Measurements from ENCODE around the gene SEPTIN8. TPM values are rescaled to one million over a fixed set of nuclear protein-coding genes. Genes with fewer than 3 reads are reported as not detected.

The SEPTIN8 gene
- total RNA-seq, 1 donor from 2014 or later: 62.7 TPM

DNA sequence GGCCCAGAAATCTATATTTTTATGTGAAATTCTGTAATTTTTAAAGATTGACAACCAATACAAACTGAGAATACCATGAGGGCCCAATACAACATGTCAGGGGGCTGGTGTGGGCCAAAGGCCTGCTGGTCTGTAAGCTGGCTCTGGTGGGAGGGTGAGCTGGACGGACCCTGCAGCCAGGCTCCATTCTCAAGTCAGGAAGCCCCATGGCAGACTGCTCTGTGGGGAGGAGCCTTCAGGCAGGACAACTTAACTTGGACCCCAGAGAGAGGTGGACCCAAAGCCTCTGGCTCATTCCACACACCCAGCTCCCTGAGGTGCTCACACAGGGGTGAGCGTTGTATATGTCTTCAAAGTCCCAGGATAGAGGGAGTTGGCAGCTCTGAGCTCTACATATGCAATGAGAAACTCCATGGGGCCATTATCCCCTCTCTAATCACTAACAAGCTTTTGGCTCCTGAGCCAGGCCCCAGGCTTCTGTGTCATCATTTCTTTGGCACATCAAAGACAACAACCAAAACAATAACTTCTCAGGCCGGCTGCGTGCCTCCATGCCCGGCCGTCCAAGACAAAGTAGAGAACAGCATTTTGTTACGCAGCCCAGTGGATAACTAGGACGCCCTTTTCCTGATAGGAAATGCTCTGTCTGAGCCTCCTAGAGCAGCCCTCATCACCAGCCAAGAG is 6.4 kb downstream of the SEPTIN8 start:
- Mint-ChIP-seq H3K36me3 (peaks cover 5% of the 10 kb centered on the region), H3K9me3 (no peaks in the 10 kb centered on the region), H3K4me3 (no peak overlapping the region), H3K4me1 (ENCODE audit: unreplicated experiment) (peaks cover 22% of the 10 kb centered on the region), H3K27me3 (no peaks in the 10 kb centered on the region), H3K27ac (no peak overlapping the region)
- DNase-seq (ENCODE audit: extremely low spot score, unreplicated experiment): no peak
- TF ChIP-seq, protein P1, sequence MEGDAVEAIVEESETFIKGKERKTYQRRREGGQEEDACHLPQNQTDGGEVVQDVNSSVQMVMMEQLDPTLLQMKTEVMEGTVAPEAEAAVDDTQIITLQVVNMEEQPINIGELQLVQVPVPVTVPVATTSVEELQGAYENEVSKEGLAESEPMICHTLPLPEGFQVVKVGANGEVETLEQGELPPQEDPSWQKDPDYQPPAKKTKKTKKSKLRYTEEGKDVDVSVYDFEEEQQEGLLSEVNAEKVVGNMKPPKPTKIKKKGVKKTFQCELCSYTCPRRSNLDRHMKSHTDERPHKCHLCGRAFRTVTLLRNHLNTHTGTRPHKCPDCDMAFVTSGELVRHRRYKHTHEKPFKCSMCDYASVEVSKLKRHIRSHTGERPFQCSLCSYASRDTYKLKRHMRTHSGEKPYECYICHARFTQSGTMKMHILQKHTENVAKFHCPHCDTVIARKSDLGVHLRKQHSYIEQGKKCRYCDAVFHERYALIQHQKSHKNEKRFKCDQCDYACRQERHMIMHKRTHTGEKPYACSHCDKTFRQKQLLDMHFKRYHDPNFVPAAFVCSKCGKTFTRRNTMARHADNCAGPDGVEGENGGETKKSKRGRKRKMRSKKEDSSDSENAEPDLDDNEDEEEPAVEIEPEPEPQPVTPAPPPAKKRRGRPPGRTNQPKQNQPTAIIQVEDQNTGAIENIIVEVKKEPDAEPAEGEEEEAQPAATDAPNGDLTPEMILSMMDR (conservative IDR thresholded peaks at IDR 0.05): no peak

DNA sequence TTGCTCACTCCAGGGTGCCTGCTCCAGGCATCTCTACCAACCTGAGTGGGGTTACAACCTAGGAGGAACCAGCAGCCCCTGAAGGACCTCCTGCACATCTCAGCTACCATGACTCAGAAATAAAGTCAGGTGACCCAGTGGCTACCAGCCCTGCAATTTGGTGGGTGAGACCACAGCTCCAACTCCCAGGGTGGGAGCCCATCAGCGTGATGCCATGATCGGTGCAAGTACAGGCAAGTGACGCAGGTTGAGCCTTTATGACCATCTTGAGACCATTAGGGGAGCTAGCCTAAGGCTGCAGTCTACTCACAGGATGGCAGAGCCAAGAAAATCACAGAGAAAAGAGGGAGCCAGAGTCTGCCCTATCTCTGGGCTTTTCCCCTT is 8.6 kb downstream of the SEPTIN8 start:
- peaks cover 13% of the 10 kb centered on the region for H3K4me1 Mint-ChIP-seq (ENCODE audit: unreplicated experiment)
- TF ChIP-seq, protein P1 (conservative IDR thresholded peaks at IDR 0.05): no peak
- H3K4me3 Mint-ChIP-seq: no peak overlapping the region
- peaks cover 7% of the 10 kb centered on the region for H3K36me3 Mint-ChIP-seq
- H3K27me3 Mint-ChIP-seq: no peaks in the 10 kb centered on the region
- no peaks in the 10 kb centered on the region for H3K9me3 Mint-ChIP-seq
- no peak overlapping the region for H3K27ac Mint-ChIP-seq
- DNase-seq (ENCODE audit: extremely low spot score, unreplicated experiment): no peak

DNA sequence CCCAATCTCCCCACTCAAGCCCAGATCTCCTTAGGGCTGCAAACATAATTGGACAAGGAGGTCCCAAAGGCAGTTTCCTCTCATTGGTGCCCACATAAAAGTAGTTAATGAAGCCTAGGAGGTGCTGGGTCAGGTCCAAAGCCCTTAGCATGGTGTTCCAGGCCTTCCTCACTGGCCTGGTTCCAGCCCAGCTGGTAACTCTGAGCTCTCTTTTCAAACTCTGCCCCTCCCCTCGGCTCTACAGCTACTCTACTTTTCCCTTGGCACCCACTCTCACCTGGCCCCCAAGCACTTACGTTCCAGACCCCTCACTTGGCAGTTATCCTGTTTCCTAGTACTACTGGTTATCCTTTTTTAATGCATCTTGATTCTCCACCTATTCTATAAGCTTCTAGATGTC is 9.9 kb downstream of the SEPTIN8 start:
- TF ChIP-seq, protein P1 (conservative IDR thresholded peaks at IDR 0.05): no peak
- Mint-ChIP-seq H3K9me3 (no peaks in the 10 kb centered on the region), H3K27ac (no peak overlapping the region), H3K27me3 (no peaks in the 10 kb centered on the region), H3K36me3 (peaks cover 15% of the 10 kb centered on the region), H3K4me1 (ENCODE audit: unreplicated experiment) (peaks cover 8% of the 10 kb centered on the region), H3K4me3 (no peak overlapping the region)
- DNase-seq (ENCODE audit: extremely low spot score, unreplicated experiment): no peak

DNA sequence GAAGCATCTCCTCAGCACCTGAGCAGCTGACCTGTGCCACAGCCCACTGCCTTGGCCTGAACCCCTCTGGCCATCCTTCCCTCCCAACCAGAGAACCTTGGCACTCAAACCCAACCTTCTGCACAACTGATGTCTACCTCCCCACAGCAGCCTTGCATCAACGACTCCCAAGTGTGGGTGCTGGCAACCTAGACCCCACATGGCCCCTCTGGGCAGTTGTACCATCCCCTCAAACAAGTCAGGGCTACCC is 10.3 kb downstream of the SEPTIN8 start:
- peaks cover 15% of the 10 kb centered on the region for H3K36me3 Mint-ChIP-seq
- no peaks in the 10 kb centered on the region for H3K27me3 Mint-ChIP-seq
- peaks cover 6% of the 10 kb centered on the region for H3K4me1 Mint-ChIP-seq (ENCODE audit: unreplicated experiment)
- H3K4me3 Mint-ChIP-seq: no peak overlapping the region
- no peak overlapping the region for H3K27ac Mint-ChIP-seq
- no peaks in the 10 kb centered on the region for H3K9me3 Mint-ChIP-seq
- DNase-seq (ENCODE audit: extremely low spot score, unreplicated experiment): no peak
- TF ChIP-seq, protein P1 (conservative IDR thresholded peaks at IDR 0.05): no peak

DNA sequence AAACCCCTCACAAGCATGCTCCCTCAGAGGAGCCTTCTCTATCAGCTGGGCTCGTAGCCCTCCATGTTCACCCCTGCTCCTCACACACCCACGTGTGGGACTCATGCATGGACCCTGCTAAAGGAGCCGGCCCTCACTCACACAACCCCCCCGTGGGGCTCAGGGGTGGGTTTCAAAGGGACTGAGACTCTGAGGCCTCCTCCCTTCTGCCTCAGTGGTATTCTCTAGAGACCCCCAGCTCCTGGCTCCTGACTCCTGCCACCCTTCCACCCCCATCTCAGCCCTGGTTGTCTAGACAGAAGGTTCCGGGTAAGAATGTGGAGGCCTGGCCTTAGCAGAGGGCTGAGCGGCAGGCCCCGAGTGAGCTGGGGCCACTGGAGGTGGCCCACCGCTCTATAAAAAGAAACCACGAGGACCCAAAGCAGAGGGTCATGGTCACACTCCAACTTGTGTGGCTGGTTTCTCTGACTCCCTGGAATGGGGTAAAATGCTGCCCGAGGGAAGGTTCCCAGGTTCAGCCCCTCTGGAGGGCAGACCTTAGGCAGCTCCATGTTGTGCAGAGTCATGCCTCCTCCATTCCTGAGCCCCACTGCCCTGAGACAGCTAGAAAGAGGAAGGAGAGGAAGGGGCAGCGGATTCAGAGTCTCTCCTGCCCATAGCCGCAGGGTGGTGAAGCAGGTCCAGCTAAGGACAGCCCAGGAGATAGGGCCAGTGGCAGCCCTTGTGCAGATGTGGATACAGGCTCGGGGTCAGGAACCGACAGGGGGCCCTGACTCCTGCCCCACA is 10.8 kb downstream of the SEPTIN8 start:
- Mint-ChIP-seq H3K27ac (no peak overlapping the region), H3K36me3 (peaks cover 16% of the 10 kb centered on the region), H3K4me3 (no peak overlapping the region), H3K9me3 (no peaks in the 10 kb centered on the region), H3K4me1 (ENCODE audit: unreplicated experiment) (peaks cover 5% of the 10 kb centered on the region), H3K27me3 (no peaks in the 10 kb centered on the region)
- TF ChIP-seq, protein P1 (conservative IDR thresholded peaks at IDR 0.05): no peak
- no peak for DNase-seq (ENCODE audit: extremely low spot score, unreplicated experiment)
